A549 (cell line): ENCODE data around the gene RTL9. TPM values are rescaled to one million over a fixed set of nuclear protein-coding genes. Genes with fewer than 3 reads are reported as not detected.
A peak's percentile ranks its signal among the peaks of the same experiment; 100 is the strongest.

Experiments used
- ATAC-seq, 2 experiments: fragments of 200-7000 bp in 1 of 2; fragments of >200 bp in 1 of 2; cut with Nextera tagmentation in 1 of 2; cut with Tn5 transposase in 1 of 2; 3 replicates each; pipeline versions ENCODE4 v1.8.0 to v1.9.1; 2018 to 2020; ENCODE audit warnings: mild to moderate bottlenecking in 1 of 2, moderate library complexity in 1 of 2
- CTCF ChIA-PET: fragments of 300-600 bp; sonication (Branson Sonifier 250); formaldehyde crosslinking; extraction: SDS; loops from one replicate; lab custom pipeline; 2021; ENCODE audit warnings: antibody characterized with exemption, inconsistent platforms; lab: Yijun Ruan, JAX
- POLR2A ChIA-PET: fragments of 350-600 bp; formaldehyde crosslinking; extraction: SDS; loops from one replicate; lab custom pipeline; 2021; ENCODE audit warnings: antibody characterized with exemption, inconsistent platforms; lab: Yijun Ruan, JAX
- DNase-seq, 2 experiments: peaks; one replicate each; pipeline versions ENCODE4 v3.0.0 to v3.0.0-alpha.2; 2011 to 2016; ENCODE audit warnings: low read depth in 1 of 2, low spot score in 1 of 2
- FAIRE-seq: peaks from 2 replicates; lab custom pipeline; 2011; peaks lifted over from hg19 to GRCh38; lab: Jason Lieb, UNC
- H3K27ac ChIP-seq, 2 experiments: fragments of >200 bp; sonication (Bioruptor Twin); formaldehyde crosslinking; 3 replicates each; pipeline ENCODE4 v1.5.1; 2016 to 2017
- H3K4me1 ChIP-seq: fragments of >200 bp; sonication (Bioruptor Twin); formaldehyde crosslinking; 3 replicates; pipeline ENCODE4 v1.6.1; 2016
- H3K4me2 ChIP-seq: fragments of >200 bp; sonication (Bioruptor Twin); formaldehyde crosslinking; 3 replicates; pipeline ENCODE4 v1.6.1; 2016
- H3K4me3 ChIP-seq: fragments of >200 bp; sonication (Bioruptor Twin); formaldehyde crosslinking; 3 replicates; pipeline ENCODE4 v1.5.1; 2016
- H3K9me3 ChIP-seq: fragments of >200 bp; sonication (Bioruptor Twin); formaldehyde crosslinking; 3 replicates; pipeline ENCODE4 v1.6.1; 2016
- ATOH8 ChIP-seq: fragments of 250-450 bp; sonication (Bioruptor Pico); IDR thresholded peaks from 2 replicates; pipeline ENCODE4 v1.5.0; 2020; ENCODE audit warnings: low read depth, mild to moderate bottlenecking, moderate library complexity
- BHLHE40 ChIP-seq: IDR thresholded peaks from 2 replicates; pipeline ENCODE4 v1.6.1; 2012; ENCODE audit warnings: low read depth, low read length, inconsistent platforms
- CBX8 ChIP-seq: fragments of 200-600 bp; sonication (generic); IDR thresholded peaks from 2 replicates; pipeline ENCODE4 v1.6.1; 2016
- CEBPB ChIP-seq, 2 experiments: fragments of >200 bp in 1 of 2; sonication (Bioruptor Twin) in 1 of 2; formaldehyde crosslinking in 1 of 2; IDR thresholded peaks; 2 replicates each; pipeline ENCODE4 v1.6.1; 2012 to 2016
- CTCF ChIP-seq: fragments of >200 bp; sonication (Bioruptor Twin); formaldehyde crosslinking; IDR thresholded peaks from 3 replicates; pipeline ENCODE4 v1.5.1; 2016
- EHMT2 ChIP-seq: fragments of 200-600 bp; sonication (generic); IDR thresholded peaks from 2 replicates; pipeline ENCODE4 v1.6.1; 2016; ENCODE audit warnings: antibody characterized with exemption, low read depth, mild to moderate bottlenecking, moderate library complexity
- GATA3 ChIP-seq: IDR thresholded peaks from 2 replicates; pipeline ENCODE4 v1.6.1; 2012; ENCODE audit warnings: borderline replicate concordance
- HDAC2 ChIP-seq: fragments of 200-600 bp; sonication (generic); IDR thresholded peaks from 2 replicates; pipeline ENCODE4 v1.6.1; 2016
- JUN ChIP-seq, 2 experiments: fragments of >200 bp; sonication (Bioruptor Twin); formaldehyde crosslinking; IDR thresholded peaks; 2 replicates in 1 of 2; 3 replicates in 1 of 2; pipeline ENCODE4 v1.6.1; 2016 to 2017
- KDM1A ChIP-seq: fragments of 200-600 bp; sonication (generic); IDR thresholded peaks from 2 replicates; pipeline ENCODE4 v1.6.1; 2016; ENCODE audit warnings: low read depth, mild to moderate bottlenecking
- MAFK ChIP-seq: fragments of 450-650 bp; IDR thresholded peaks from 2 replicates; pipeline ENCODE4 v1.6.1; 2014; ENCODE audit not compliant: partially characterized antibody
- MYC ChIP-seq: IDR thresholded peaks from 2 replicates; pipeline ENCODE4 v1.6.1; 2012; ENCODE audit warnings: mild to moderate bottlenecking, inconsistent platforms, low read length, improper control_type of control experiment, borderline replicate concordance
- NR3C1 ChIP-seq: fragments of >200 bp; sonication (Bioruptor Twin); formaldehyde crosslinking; IDR thresholded peaks from 3 replicates; pipeline ENCODE4 v1.6.1; 2017
- PHF8 ChIP-seq: fragments of 200-600 bp; sonication (generic); IDR thresholded peaks from 2 replicates; pipeline ENCODE4 v1.6.1; 2016; ENCODE audit warnings: low read depth, mild to moderate bottlenecking, antibody characterized with exemption, moderate library complexity, borderline replicate concordance
- POLR2A ChIP-seq: IDR thresholded peaks from 2 replicates; pipeline ENCODE4 v1.6.1; 2012; ENCODE audit warnings: mild to moderate bottlenecking, low read length
- RAD21 ChIP-seq, 2 experiments: fragments of >200 bp in 1 of 2; sonication (Bioruptor Twin) in 1 of 2; formaldehyde crosslinking in 1 of 2; IDR thresholded peaks in 1 of 2; conservative IDR thresholded peaks in 1 of 2; 2 replicates in 1 of 2; 3 replicates in 1 of 2; pipeline ENCODE4 v1.6.1; 2012 to 2018; ENCODE audit warnings: inconsistent platforms in 1 of 2
- RNF2 ChIP-seq: fragments of 200-600 bp; sonication (generic); IDR thresholded peaks from 2 replicates; pipeline ENCODE4 v1.6.1; 2016; ENCODE audit warnings: low read depth, mild to moderate bottlenecking, antibody characterized with exemption, moderate library complexity, borderline replicate concordance
- SMC3 ChIP-seq: fragments of >200 bp; sonication (Bioruptor Twin); formaldehyde crosslinking; IDR thresholded peaks from 3 replicates; pipeline ENCODE4 v1.6.1; 2018; ENCODE audit warnings: inconsistent platforms
- USF2 ChIP-seq: fragments of 450-650 bp; IDR thresholded peaks from 2 replicates; pipeline ENCODE4 v1.6.1; 2014; ENCODE audit warnings: antibody characterized with exemption
- ZC3H11A ChIP-seq: fragments of 450-650 bp; IDR thresholded peaks from 2 replicates; pipeline ENCODE4 v1.6.1; 2014; ENCODE audit warnings: antibody characterized with exemption, mild to moderate bottlenecking
- ZFP36 ChIP-seq: fragments of 450-650 bp; IDR thresholded peaks from 2 replicates; pipeline ENCODE4 v1.6.1; 2014; ENCODE audit warnings: borderline replicate concordance; ENCODE audit not compliant: partially characterized antibody
- ZSCAN20 ChIP-seq: fragments of 250-450 bp; sonication (Bioruptor Pico); IDR thresholded peaks from 2 replicates; pipeline ENCODE4 v1.8.0; 2022; ENCODE audit warnings: mild to moderate bottlenecking, moderate library complexity
- WGBS: methylation state at CpG from one replicate; pipeline ENCODE4 v1.1.6; 2017; ENCODE audit errors: missing lambda C conversion rate; 5-methylcytosine and 5-hydroxymethylcytosine counted together
- polyA plus RNA-seq, 4 experiments: library from polyadenylated mRNA; depleted of rRNA in 3 of 4; stranded (reverse); fragments of >200 nt; fragmentation: RNase III in 1 of 4; extraction: RNeasy Plus Mini Kit Qiagen cat#74134 plus additional on column Dnase treatment in 1 of 4; gene quantifications; 2 replicates in 3 of 4; 3 replicates in 1 of 4; pipeline ENCODE4 v1.2.3, GENCODE V29; 2011 to 2017
- TF ChIP-seq, protein P1 (sequence below): fragments of 200-600 bp; sonication (generic); IDR thresholded peaks from 2 replicates; pipeline ENCODE4 v1.6.1; 2016; ENCODE audit warnings: antibody characterized with exemption, mild to moderate bottlenecking, moderate library complexity
- TF ChIP-seq, protein P2 (sequence below): fragments of >200 bp; sonication (Bioruptor Twin); formaldehyde crosslinking; IDR thresholded peaks from 2 replicates; pipeline ENCODE4 v1.6.1; 2016
- TF ChIP-seq, protein P3 (sequence below): fragments of 150-350 bp; IDR thresholded peaks from 2 replicates; pipeline ENCODE4 v1.6.1; 2014; ENCODE audit warnings: low read depth, mild to moderate bottlenecking, low read length

The RTL9 gene
- polyA plus RNA-seq, 2 of the 4 experiments (the other 2 are of a cell fraction) = 0.04 to 0.06 TPM

GRCh38 chrX:110317061-110317819 is 41.4 kb upstream of the RTL9 start:
- TF ChIP-seq, protein P1, sequence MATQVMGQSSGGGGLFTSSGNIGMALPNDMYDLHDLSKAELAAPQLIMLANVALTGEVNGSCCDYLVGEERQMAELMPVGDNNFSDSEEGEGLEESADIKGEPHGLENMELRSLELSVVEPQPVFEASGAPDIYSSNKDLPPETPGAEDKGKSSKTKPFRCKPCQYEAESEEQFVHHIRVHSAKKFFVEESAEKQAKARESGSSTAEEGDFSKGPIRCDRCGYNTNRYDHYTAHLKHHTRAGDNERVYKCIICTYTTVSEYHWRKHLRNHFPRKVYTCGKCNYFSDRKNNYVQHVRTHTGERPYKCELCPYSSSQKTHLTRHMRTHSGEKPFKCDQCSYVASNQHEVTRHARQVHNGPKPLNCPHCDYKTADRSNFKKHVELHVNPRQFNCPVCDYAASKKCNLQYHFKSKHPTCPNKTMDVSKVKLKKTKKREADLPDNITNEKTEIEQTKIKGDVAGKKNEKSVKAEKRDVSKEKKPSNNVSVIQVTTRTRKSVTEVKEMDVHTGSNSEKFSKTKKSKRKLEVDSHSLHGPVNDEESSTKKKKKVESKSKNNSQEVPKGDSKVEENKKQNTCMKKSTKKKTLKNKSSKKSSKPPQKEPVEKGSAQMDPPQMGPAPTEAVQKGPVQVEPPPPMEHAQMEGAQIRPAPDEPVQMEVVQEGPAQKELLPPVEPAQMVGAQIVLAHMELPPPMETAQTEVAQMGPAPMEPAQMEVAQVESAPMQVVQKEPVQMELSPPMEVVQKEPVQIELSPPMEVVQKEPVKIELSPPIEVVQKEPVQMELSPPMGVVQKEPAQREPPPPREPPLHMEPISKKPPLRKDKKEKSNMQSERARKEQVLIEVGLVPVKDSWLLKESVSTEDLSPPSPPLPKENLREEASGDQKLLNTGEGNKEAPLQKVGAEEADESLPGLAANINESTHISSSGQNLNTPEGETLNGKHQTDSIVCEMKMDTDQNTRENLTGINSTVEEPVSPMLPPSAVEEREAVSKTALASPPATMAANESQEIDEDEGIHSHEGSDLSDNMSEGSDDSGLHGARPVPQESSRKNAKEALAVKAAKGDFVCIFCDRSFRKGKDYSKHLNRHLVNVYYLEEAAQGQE = no peak
- TF ChIP-seq PHF8 = peak; percentile 26; the same call in 1 of the 2 replicates
- DNase-seq (peak; percentile 2 to 28), FAIRE-seq (no peak), ATAC-seq (peak; percentile 55 to 73)
- Histone ChIP-seq H3K4me2 (peak overlapping the region; percentile 75), H3K27ac (peak overlapping the region; percentile 99), H3K4me1 (peaks cover 19% of the 10 kb centered on the region; the same call in 2 of the 3 replicates), H3K9me3 (no peaks in the 10 kb centered on the region), H3K4me3 (peak overlapping the region; percentile 96)
- ChIA-PET POLR2A (interaction anchor here (0.5 to 1.2 kb wide), 5 partner anchors 26 to 1026 kb away, joined by 3 to 6 read pairs (median 4); no protein-coding TSS in a partner anchor), CTCF (interaction anchor here (0.7 to 1.8 kb wide), 5 partner anchors 13 to 730 kb away, joined by 3 to 7 read pairs (median 3); no protein-coding TSS in a partner anchor)
- 1% methylated on average over 8 of the region's 40 CpGs for WGBS

DNA sequence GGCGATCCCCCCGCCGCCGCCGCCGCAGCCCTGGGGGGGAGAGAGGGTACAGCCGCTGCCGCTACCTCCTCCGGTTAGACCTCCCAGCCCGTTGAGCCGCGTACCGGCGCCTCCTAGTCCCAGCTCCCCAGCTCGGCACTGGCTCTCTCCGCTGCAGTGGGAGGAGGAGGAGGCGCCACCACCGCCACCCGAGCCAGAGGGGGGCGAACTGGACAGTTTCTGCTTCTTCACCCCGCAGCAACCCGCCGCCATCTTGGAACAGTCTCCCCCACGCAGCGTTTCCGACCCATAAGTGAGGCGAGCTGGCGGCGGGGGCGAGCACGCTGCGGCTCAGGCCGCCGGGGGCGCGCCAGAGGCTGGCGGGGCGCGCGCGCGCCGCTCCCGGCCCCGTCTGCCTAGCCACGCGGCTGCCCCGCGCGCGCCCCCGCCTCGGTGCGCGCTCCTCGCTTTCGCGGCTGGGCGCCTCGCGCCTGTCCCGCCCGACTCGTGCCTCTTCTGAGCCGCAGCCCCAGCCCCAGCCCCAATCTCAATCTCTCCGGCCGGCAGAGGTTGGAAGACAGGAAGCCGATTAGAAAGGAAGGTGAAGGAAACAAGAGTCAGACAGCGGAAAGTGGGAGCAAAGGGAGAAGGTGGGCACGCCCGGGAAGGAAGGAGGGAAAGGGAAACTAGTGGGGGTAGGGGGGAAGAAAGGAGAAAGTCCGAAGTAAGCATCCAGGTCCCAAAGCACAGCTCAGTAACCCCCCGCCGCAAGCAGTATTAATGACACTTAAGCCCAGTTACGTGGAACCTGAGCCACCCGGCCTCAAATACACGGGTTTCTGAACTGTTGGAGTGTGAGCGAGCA is 40.6 kb upstream of the RTL9 start, which contains the start of gene AMMECR1:
Gene AMMECR1, minus strand, starts transcription at position 266 of the 844 bp plus-strand sequence. Its CDS starts 14 bp downstream, at position 252.
- peak within 1 kb of the TSS; percentile 96 for H3K4me3 ChIP-seq
- 2% methylated on average over 12 of the region's 78 CpGs for WGBS
- DNase-seq (peak; percentile 72 to 83), FAIRE-seq (no peak), ATAC-seq (peak; percentile 84 to 90)
- CTCF ChIA-PET = interaction anchor here (1.4 to 2.2 kb wide), 4 partner anchors 13 to 90 kb away, joined by 3 to 7 read pairs (median 6); no protein-coding TSS in a partner anchor
- POLR2A ChIA-PET = interaction anchor here (0.5 to 1.2 kb wide), 5 partner anchors 30 to 1025 kb away, joined by 4 to 8 read pairs (median 6); no protein-coding TSS in a partner anchor
- H3K9me3 ChIP-seq = no peaks in the 10 kb centered on the region
- H3K27ac ChIP-seq = peak within 1 kb of the TSS; percentile 99
- peak within 1 kb of the TSS; percentile 80 for H3K4me2 ChIP-seq
- peaks cover 19% of the 10 kb centered on the region; the same call in 2 of the 3 replicates for H3K4me1 ChIP-seq
- no peak for TF ChIP-seq USF2
- TF ChIP-seq, protein P2, sequence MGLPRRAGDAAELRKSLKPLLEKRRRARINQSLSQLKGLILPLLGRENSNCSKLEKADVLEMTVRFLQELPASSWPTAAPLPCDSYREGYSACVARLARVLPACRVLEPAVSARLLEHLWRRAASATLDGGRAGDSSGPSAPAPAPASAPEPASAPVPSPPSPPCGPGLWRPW = no peak
- TF ChIP-seq CEBPB (IDR thresholded peaks at IDR 0.05) = no peak
- TF ChIP-seq CBX8 = no peak
- no peak for TF ChIP-seq ATOH8 (CRISPR knock-in tag)
- no peak for TF ChIP-seq HDAC2
- no peak for TF ChIP-seq KDM1A
- no peak for TF ChIP-seq GATA3
- TF ChIP-seq EHMT2 = no peak
- no peak for TF ChIP-seq ZFP36
- peak; percentile 76 for TF ChIP-seq POLR2A
- TF ChIP-seq RAD21 (conservative IDR thresholded peaks at IDR 0.05 in 1 of 2, IDR thresholded peaks at IDR 0.05 in 1 of 2) = no peak
- TF ChIP-seq CTCF = no peak
- TF ChIP-seq, protein P3, sequence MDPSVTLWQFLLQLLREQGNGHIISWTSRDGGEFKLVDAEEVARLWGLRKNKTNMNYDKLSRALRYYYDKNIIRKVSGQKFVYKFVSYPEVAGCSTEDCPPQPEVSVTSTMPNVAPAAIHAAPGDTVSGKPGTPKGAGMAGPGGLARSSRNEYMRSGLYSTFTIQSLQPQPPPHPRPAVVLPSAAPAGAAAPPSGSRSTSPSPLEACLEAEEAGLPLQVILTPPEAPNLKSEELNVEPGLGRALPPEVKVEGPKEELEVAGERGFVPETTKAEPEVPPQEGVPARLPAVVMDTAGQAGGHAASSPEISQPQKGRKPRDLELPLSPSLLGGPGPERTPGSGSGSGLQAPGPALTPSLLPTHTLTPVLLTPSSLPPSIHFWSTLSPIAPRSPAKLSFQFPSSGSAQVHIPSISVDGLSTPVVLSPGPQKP = no peak
- TF ChIP-seq SMC3 = no peak
- no peak for TF ChIP-seq NR3C1
- no peak for TF ChIP-seq RNF2
- no peak for TF ChIP-seq ZSCAN20 (CRISPR knock-in tag)
- TF ChIP-seq ZC3H11A = no peak
- TF ChIP-seq PHF8 = peak; percentile 27; the same call in 1 of the 2 replicates
- TF ChIP-seq MAFK = no peak
- peak in 1 of 2 experiments; percentile 64; a peak in 3 of 5 replicates for TF ChIP-seq JUN (IDR thresholded peaks at IDR 0.05)
- no peak for TF ChIP-seq BHLHE40
- TF ChIP-seq MYC = no peak
